ENCODE data around the gene RPTOR.

The RPTOR gene

GRCh38 chr17:80917716-80918560, 373.3 kb downstream of the RPTOR start:
- H3K9me3 ChIP-seq (replicated peaks in 1 of 11) = peaks cover 27 to 40% (median 34%) of the 10 kb centered on the region in 11 experiments
- H3K9ac ChIP-seq = no peak overlapping the region
- H4K20me1 ChIP-seq = peaks cover 0 to 53% (median 34%) of the 10 kb centered on the region in 11 experiments; a peak in 17 of 22 replicates
- H3K36me3 ChIP-seq = peaks cover 42 to 84% (median 61%) of the 10 kb centered on the region in 11 experiments
- H3K4me2 ChIP-seq = no peak overlapping the region
- H3K4me3 ChIP-seq = no peak overlapping the region
- H3K4me1 ChIP-seq = peaks cover 0 to 50% (median 27%) of the 10 kb centered on the region in 10 experiments; a peak in 16 of 20 replicates
- peaks cover 12 to 36% (median 23%) of the 10 kb centered on the region in 11 experiments; a peak in 17 of 22 replicates for H3K27me3 ChIP-seq
- TF ChIP-seq Cebpa-rat (IDR thresholded peaks at IDR 0.05) = no peak
- no peak overlapping the region for H3K27ac ChIP-seq

DNA sequence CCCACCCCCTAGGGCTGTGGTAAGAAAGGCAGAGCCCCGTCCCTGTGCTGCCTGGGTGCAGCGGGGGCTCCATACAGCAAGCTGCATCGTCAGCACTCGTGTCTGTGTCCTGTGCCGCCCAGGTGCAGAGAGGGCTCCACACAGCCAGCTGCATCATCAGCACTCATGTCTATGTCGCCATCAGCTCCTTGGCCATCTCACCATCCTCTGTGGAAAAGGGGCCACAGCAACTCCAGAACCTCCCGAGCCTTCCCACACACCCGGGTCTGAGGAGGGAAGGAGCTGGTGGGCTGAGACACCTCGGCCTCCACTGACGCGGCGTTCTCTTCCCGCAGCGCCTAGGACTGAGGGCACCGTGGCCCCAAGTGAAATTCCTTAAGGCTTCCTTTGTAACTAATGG, 374.1 kb downstream of the RPTOR start:
- Histone ChIP-seq H3K27ac (no peak overlapping the region), H3K9me3 (replicated peaks in 1 of 11) (peaks cover 25 to 37% (median 29%) of the 10 kb centered on the region in 11 experiments), H3K27me3 (peaks cover 7 to 44% (median 28%) of the 10 kb centered on the region in 11 experiments; a peak in 16 of 22 replicates), H4K20me1 (peaks cover 0 to 61% (median 41%) of the 10 kb centered on the region in 11 experiments; a peak in 17 of 22 replicates), H3K9ac (no peak overlapping the region), H3K36me3 (peaks cover 37 to 86% (median 69%) of the 10 kb centered on the region in 11 experiments), H3K4me1 (peaks cover 0 to 50% (median 22%) of the 10 kb centered on the region in 10 experiments; a peak in 15 of 20 replicates), H3K4me3 (no peak overlapping the region), H3K4me2 (no peak overlapping the region)
- no peak for TF ChIP-seq Cebpa-rat (IDR thresholded peaks at IDR 0.05)

DNA sequence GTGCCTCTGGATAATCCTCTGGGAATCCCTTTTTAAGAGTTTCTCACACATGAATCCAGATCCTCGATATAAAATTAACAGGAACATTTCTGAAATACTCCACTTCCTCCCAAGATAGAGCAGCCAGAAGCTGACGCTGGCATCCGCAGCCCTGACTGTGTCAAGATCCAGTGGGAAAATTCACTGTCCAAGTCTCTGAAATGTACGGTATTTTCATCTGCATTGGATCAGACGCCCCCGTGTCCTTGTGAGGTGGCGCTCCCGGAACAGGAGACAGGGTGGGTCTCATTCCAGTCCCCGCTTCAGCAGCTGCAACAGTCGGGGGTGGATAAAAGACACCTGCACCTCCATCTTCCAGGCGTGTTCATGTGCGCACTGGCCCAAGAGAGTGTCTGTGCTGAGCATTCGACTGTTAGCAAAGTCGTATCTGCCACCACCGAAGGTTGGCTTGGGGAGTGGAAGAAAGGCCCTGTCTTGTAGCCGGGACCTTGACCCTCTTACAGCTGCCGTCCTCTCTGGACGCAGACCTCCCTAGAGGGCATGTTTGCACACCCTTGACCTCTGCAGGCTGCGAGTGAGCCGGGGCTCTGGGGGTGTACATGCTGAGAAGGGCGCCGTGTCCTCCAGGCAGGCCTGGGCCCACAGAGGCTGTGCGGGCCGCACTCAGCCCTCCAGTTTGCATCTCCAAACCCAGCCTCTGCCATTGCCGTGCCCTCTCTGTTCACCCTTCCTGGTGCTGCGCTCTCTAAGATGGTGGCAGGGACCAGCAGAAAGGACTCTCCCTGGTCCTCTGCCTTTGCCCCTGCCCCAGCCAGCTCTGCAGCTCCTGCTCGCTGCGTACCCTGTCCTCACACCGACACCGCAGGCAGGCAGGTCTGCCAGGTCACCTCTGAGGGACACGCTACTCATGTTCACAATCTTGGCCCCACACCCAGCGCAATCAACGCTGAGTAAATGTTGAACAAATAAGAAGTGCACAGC, 375.0 kb downstream of the RPTOR start:
- H3K9ac ChIP-seq = no peak overlapping the region
- no peak for TF ChIP-seq Cebpa-rat (IDR thresholded peaks at IDR 0.05)
- H3K27me3 ChIP-seq = peaks cover 14 to 50% (median 29%) of the 10 kb centered on the region in 11 experiments; a peak in 19 of 22 replicates
- no peak overlapping the region for H3K27ac ChIP-seq
- H3K36me3 ChIP-seq = peaks cover 29 to 80% (median 63%) of the 10 kb centered on the region in 11 experiments
- H3K4me3 ChIP-seq = no peak overlapping the region
- peaks cover 16 to 28% (median 20%) of the 10 kb centered on the region in 11 experiments for H3K9me3 ChIP-seq (replicated peaks in 1 of 11)
- H3K4me1 ChIP-seq = peaks cover 5 to 50% (median 22%) of the 10 kb centered on the region in 10 experiments
- 0 out of 22 replicates have a peak overlapping the region, but pooled peaks of 1 of the 11 experiments have one; percentile 17 for H3K4me2 ChIP-seq
- H4K20me1 ChIP-seq = peaks cover 0 to 70% (median 50%) of the 10 kb centered on the region in 11 experiments; a peak in 19 of 22 replicates

DNA sequence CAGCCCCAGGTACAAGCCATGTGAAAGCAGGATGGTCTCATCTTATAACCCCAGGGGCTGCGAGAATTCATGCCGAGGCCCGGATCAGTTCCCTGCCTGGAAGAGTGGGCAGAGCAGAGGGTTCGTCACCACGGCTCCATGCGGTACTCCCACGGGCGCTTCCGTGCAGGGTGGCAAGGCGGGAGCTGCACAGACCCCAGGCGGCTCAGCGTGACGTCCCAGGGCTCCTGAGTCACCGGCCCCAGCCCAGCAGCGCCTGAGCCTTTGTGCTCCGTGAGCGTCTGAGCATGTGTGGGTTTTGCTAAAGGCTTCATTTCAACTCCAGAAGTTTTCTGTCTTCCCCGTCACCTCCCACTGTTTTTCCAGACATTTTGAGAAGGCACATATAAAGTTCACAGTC, 375.8 kb downstream of the RPTOR start:
- Histone ChIP-seq H3K9ac (no peak overlapping the region), H3K9me3 (replicated peaks in 1 of 11) (peaks cover 11 to 21% (median 14%) of the 10 kb centered on the region in 11 experiments; a peak in 21 of 22 replicates), H3K27ac (no peak overlapping the region), H4K20me1 (peaks cover 5 to 78% (median 58%) of the 10 kb centered on the region in 11 experiments; a peak in 20 of 22 replicates), H3K4me1 (peaks cover 13 to 56% (median 30%) of the 10 kb centered on the region in 10 experiments), H3K27me3 (peaks cover 17 to 58% (median 33%) of the 10 kb centered on the region in 11 experiments; a peak in 20 of 22 replicates), H3K4me3 (no peak overlapping the region), H3K36me3 (peaks cover 24 to 73% (median 59%) of the 10 kb centered on the region in 11 experiments), H3K4me2 (0 out of 22 replicates have a peak overlapping the region, but pooled peaks of 1 of the 11 experiments have one; percentile 17)
- no peak for TF ChIP-seq Cebpa-rat (IDR thresholded peaks at IDR 0.05)

- TF ChIP-seq Cebpa-rat (IDR thresholded peaks at IDR 0.05) = no peak
- Histone ChIP-seq H4K20me1 (peaks cover 8 to 86% (median 65%) of the 10 kb centered on the region in 11 experiments; a peak in 20 of 22 replicates), H3K9ac (no peak overlapping the region), H3K27me3 (peaks cover 21 to 65% (median 39%) of the 10 kb centered on the region in 11 experiments; a peak in 20 of 22 replicates), H3K27ac (no peak overlapping the region), H3K4me3 (no peak overlapping the region), H3K36me3 (peaks cover 19 to 67% (median 53%) of the 10 kb centered on the region in 11 experiments), H3K4me1 (peaks cover 20 to 63% (median 37%) of the 10 kb centered on the region in 10 experiments), H3K9me3 (replicated peaks in 1 of 11) (peaks cover 5 to 14% (median 7%) of the 10 kb centered on the region in 11 experiments; a peak in 20 of 22 replicates), H3K4me2 (peak overlapping the region in 8 of 11 experiments; percentile 9 to 66 (median 32); a peak in 13 of 22 replicates)
These were observed 376.5 kb downstream of the RPTOR start for GRCh38 chr17:80921159-80921558.

DNA sequence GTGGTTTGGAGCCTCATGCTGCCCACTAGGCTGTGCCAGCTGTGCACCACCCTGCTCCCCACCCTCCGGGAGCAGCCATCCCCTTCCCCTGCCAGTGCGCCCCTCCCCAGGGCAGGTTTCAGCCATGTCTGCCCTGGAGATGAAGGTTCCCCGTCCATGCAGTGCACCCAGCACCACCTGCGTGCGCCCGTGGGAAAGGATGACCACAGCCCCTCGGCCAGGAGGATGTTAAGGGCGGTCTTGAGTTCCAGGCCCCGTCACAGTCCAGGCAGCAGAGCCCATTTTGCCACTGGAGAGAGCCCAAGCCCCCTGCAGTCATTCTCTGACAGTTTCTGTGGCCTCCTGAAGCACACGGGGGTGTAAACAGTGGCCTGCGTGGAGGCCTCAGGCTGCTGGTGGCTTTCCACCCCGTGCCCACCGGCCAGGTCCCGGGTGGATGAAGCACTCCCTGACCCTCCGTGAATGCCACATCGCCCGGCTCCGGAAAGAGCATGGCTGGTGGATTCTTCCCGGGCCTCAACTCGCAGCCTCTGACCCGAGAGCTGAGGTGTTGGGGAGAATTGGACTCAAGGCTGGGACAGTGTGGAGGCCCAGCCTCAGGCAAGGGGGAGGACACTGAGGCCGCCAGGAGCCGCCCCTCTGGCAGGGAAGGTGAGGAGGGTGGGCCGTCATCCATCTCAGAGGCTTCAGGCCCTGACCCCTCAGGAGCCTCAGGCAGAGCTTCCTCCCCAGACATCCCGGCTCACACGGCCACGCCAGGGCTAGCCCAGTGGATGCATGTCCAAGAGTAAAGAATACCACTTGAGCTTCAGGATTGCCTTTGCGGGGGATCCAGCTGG, 377.3 kb downstream of the RPTOR start:
- Histone ChIP-seq H3K9me3 (replicated peaks in 1 of 11) (peaks cover 0 to 6% (median 0%) of the 10 kb centered on the region in 11 experiments; a peak in 7 of 22 replicates), H3K27ac (no peak overlapping the region), H3K9ac (no peak overlapping the region), H3K4me3 (no peak overlapping the region), H3K27me3 (peaks cover 27 to 73% (median 47%) of the 10 kb centered on the region in 11 experiments; a peak in 21 of 22 replicates), H3K36me3 (peaks cover 14 to 62% (median 51%) of the 10 kb centered on the region in 11 experiments), H4K20me1 (peaks cover 8 to 94% (median 67%) of the 10 kb centered on the region in 11 experiments; a peak in 20 of 22 replicates), H3K4me2 (peak overlapping the region in 7 of 11 experiments; percentile 19 to 66 (median 33); a peak in 11 of 22 replicates), H3K4me1 (peaks cover 24 to 71% (median 45%) of the 10 kb centered on the region in 10 experiments)
- TF ChIP-seq Cebpa-rat (IDR thresholded peaks at IDR 0.05) = no peak

GRCh38 chr17:80922580-80923160, 378.0 kb downstream of the RPTOR start:
- no peak overlapping the region for H3K9ac ChIP-seq
- no peaks in the 10 kb centered on the region for H3K9me3 ChIP-seq (replicated peaks in 1 of 11)
- H3K4me3 ChIP-seq = no peak overlapping the region
- H3K27me3 ChIP-seq = peaks cover 31 to 80% (median 54%) of the 10 kb centered on the region in 11 experiments; a peak in 21 of 22 replicates
- H4K20me1 ChIP-seq = peaks cover 8 to 100% (median 67%) of the 10 kb centered on the region in 11 experiments; a peak in 20 of 22 replicates
- no peak for TF ChIP-seq Cebpa-rat (IDR thresholded peaks at IDR 0.05)
- peaks cover 31 to 79% (median 52%) of the 10 kb centered on the region in 10 experiments for H3K4me1 ChIP-seq
- H3K36me3 ChIP-seq = peaks cover 13 to 59% (median 47%) of the 10 kb centered on the region in 11 experiments
- H3K27ac ChIP-seq = no peak overlapping the region
- peak overlapping the region in 3 of 11 experiments; percentile 32 to 94 (median 92); a peak in 1 of 22 replicates for H3K4me2 ChIP-seq

Data from BLaER1 treated with 17β-estradiol and CSF1 and Interleukin-3, amounts not matched to agents 10 nM and 100 nM (cell line).